ENCODE results near the gene ROPN1.

ROPN1 gene

GRCh38 chr3:123941542-123941941, 50.4 kb downstream of the ROPN1 start:
- DNase-seq: no peak

GRCh38 chr3:123941121-123941520, 50.8 kb downstream of the ROPN1 start:
- DNase-seq: no peak

GRCh38 chr3:123939706-123940105, 52.2 kb downstream of the ROPN1 start:
- DNase-seq: no peak

GRCh38 chr3:123936400-123936799, 55.5 kb downstream of the ROPN1 start:
- no peak for DNase-seq

GRCh38 chr3:123935830-123936229, 56.1 kb downstream of the ROPN1 start:
- no peak for DNase-seq

- no peak for DNase-seq
Observed at GRCh38 chr3:123934250-123934649, 57.7 kb downstream of the ROPN1 start.

GRCh38 chr3:123930445-123930844, 61.5 kb downstream of the ROPN1 start:
- no peak for DNase-seq

GRCh38 chr3:123929325-123929724, 62.6 kb downstream of the ROPN1 start:
- no peak for DNase-seq

- DNase-seq: no peak
Observed at GRCh38 chr3:123926396-123926795, 65.5 kb downstream of the ROPN1 start.

GRCh38 chr3:123920868-123921267, 71.1 kb downstream of the ROPN1 start:
- no peak for DNase-seq

- no peak for DNase-seq
Observed at GRCh38 chr3:123920383-123920782, 71.5 kb downstream of the ROPN1 start.

- DNase-seq: no peak
Observed at GRCh38 chr3:123919353-123919752, 72.6 kb downstream of the ROPN1 start.

Measured in stimulated activated CD4-positive, alpha-beta T cell treated with anti-CD3 and anti-CD28 coated beads, Interleukin-12 subunit alpha, Interleukin-12 subunit beta, amount 100 ng/mL, for 4 hours (primary cell).